GM19463 (cell line): ENCODE data around the gene EPS8L3.
"Not testable (repeated sequence)": the region's sequence is repeated elsewhere in the genome, so short reads cannot be mapped to it uniquely, and the experiment has no call there.

Source experiments
- ATAC-seq: cut with Tn5 transposase; IDR thresholded peaks from one replicate; pipeline ENCODE4 v1.9.1; 2021; ENCODE audit warnings: mild to moderate bottlenecking, moderate library complexity; ENCODE audit not compliant: unreplicated experiment

EPS8L3 gene

DNA sequence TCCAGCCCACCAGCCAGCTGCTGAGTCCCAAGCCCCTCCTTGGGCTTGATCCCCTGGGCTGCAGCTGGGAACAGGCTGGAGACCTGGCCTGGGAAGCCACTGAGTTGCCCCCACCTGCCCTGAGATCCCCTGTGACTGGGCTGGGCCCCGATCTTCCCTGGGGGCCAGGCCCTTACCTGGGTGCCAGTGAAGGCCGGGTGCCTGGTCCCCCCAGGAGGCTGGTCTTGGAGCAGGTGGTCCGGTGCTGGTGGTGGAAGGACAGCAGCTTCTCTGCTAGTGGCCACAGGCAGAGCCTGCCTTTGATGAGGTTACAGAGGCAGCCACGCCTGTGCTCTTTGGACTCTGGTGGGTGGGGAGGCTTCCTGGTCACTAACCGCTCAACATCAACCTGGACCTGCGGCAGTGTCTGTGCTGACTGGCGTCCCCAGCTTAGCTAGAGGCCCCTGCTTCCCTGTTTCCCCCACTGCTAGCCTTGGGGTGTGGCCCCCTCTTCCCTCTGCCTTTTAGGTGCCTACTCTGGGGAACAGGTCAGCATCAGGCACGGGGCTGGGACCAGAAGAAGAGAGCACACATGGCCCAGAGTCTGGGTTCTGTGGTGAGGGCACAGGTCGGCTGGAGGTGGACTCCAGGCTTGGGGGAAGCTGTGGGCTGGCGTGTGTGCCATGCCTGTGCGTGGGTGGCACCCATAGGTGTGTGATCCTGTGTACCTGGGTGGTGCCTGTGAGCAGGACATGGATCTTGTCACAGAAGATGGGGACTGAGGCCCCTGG is at the start of gene EPS8L3:
Gene EPS8L3, minus strand, starts transcription at position 278 of the 770 bp plus-strand sequence. CDS start 2,174 bp downstream, outside the sequence.
- no peak for ATAC-seq

DNA sequence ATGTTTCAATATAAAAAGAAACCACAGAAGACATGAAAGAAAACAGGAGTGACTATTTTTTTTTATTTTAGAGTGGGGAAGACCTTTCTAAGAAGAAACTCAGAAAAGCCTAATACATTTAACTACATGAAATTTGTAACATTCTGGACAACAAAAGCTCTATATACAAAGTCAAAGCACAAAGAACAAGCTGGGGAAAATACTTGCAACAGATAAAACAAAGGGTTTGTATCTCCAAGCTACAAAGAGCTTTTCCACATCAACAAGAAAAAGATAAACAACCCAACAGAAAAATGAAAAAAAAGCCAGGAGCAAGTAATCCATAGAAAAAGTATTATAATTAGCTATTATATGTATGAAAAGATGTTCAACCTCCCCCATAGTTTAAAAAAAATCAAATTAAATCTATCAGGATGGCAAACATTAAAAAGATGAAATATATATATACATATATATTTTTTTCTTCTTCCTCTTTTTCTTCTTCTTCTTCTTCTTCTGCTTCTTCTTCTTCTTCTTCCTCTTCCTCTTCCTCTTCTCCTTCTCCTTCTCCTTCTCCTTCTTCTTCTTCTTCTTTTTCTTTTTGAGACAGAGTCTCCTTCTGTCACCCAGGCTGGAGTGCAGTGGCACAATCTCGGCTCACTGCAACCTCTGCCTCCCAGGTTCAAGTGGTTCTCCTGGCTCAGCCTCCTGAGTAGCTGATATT is 49.1 kb upstream of the EPS8L3 start:
- ATAC-seq = no peak

DNA sequence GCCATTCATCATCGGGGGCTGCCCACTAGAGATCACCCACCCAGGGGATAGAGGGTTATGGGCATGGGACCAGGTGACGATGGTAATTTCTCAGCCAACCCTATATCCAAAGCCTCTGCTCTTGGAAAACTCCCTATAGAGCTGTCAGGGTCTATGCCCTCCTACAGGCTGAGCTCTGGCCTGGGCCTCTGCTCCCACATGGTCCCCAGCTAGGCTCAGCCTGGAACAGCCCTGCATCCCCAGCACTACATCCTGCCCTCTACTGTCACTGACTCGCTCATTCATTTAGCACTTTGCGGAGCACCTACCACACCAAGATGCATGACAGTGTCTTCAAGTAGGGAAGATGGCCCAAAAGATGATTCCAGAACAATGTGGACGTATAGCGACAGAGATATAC is 45.0 kb upstream of the EPS8L3 start:
- ATAC-seq = no peak

GRCh38 chr1:109807822-109808680 is 44.3 kb upstream of the EPS8L3 start:
- ATAC-seq = no peak

DNA sequence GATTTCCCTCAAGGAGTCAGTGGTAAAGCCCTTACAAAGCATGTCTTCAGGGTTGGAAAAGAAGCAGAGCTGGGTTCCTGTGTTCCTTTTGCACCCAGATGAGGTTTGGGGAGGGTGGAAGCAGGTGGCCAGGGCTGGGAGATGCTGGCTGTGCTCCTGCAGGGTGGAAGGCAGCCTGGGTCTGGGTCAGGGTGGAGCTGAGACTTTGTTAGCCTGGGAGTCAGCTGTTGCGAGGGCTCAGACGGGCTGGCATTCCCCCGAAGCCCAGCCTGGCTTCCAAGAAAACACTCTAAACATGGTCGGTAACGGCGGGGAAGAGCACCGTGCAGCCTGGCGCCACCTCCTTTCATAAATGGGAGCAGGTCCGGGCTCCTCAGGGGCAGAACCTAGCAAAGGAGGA is 43.7 kb upstream of the EPS8L3 start:
- no peak for ATAC-seq

DNA sequence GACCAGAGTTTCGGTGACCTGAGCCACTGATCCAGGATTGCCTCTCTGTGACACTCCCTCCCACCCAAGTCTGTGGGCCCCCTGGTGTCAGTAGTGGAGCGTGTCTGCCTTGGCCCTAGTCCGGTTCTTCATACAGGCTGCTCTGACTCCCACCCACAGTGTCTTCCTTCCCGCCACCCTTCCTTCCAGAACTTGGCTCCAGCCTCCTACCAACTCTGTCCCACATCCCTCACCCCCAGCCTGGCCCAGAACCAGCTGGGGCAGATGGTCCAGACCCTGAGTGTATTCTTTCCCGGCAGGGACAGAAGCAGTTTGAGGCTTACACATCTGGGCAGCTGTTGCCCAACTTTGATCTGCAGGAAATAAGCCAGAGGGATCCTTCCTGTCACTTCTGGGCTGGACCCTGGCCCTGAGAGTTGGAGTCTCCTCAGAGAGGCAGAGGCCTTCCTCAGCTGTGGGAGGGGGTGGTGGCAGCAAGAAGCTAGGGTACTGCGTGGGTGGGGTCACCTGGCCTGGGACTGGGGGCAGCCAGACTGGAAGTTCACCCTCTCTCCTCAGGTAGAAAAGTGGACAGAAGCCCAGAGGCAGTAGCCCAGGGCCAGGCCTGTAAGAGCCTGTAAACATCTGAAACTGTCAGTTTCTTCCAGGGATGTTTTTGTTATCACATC is 43.1 kb upstream of the EPS8L3 start:
- ATAC-seq = no peak

DNA sequence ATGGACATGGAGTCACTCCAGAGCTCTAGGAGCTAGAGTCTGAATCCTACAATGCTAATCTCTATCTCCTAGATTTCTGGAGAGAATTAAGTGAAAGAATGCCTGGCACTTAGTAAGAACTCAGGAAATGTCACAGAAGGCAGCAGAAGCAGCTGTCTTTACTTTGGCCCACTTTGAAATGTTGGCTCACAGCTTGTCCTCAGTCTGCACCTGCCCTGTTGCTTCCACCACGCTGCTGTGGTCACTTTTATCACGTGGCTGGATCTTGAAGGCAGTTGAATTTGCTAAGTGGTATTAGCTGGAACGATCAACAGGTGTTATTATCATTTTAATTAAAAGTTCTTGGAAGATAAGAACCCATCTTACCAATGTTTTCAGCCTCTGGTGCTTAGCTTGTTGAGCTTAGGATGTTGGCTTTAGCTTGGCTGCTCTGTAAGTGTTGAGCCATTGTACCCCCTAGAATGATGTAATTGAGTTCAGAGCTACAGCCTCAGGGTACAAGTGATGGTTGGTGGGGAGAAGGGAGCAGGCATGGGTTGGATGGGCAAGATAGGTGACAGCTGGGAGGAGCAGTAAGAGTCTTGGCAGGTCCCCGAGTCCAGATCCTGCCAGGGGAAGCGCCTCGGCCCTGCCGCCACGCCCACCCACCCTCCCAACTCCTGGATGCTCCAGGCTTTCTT is 41.9 kb upstream of the EPS8L3 start:
- ATAC-seq = no peak

- ATAC-seq = no peak
These were observed 40.9 kb upstream of the EPS8L3 start for GRCh38 chr1:109804660-109805059.

- no peak for ATAC-seq
These were observed 40.2 kb upstream of the EPS8L3 start for GRCh38 chr1:109803901-109804331.

DNA sequence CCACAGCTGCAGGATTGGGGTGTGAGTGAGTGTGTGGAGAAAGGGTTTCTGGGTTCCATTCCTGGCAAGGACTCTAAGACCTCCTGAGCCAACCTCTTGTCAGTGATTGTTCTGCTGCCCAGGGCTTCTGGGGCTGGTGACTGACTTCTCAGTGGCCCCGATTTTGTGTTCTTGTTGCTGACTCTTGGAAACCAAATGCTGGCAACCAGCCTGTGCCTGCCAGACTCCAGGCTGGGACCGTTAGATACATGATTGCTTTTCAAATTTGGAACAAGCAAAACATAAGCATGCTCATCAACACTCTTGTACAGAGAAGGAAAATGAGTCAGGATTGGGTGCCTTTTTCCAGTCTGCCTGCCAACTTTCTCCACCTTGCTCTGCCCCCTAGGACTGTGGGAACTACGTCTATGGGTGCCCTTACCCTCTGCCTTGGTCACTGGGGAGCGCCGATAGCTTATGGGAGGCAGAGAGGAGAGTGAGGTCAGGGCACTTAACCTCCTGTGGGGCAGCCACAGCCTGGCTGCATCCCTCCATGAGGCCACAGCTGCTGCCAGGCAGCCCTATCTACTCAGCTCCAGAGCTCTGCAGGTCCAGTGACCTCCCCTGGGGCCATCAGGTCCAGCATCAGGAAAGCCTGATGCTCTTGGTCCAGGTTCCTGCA is 39.3 kb upstream of the EPS8L3 start:
- ATAC-seq = no peak

GRCh38 chr1:109802136-109802900 is 38.6 kb upstream of the EPS8L3 start:
- ATAC-seq = no peak

DNA sequence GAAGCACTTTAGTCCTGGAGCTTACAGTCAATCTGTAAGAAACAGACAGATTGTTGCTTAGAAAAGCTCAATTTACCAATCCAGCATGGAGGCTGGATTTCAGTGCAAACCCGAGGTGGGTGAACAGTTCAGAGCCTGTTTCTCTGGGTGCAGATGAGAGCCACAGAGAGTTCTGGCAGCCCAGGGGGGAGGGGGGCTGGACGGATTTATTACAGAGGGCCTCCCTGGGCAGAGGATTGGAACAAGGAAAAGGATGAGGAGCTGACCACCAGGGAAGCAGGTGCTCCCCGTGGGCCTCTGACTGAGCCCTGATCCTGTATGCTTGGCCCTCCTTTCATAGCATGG is 38.0 kb upstream of the EPS8L3 start:
- ATAC-seq = no peak

DNA sequence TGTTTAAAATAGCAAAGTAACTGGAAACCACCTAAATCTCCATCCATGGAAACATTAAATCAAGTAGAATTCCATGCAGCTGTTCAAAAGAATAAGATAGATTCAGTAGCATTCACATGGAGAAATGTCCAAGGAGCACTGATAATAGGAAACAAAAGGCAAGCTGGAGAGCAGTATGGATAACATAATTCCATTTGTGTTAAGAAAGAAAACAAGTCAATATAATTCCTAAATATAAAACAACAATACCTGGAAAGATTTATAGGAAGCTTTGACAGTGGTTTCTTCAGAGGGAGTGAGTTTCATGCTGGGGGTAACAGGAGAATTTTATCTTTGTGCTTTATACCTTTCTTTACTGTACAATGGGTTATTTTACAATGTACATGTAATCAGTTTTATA is 36.6 kb upstream of the EPS8L3 start:
- ATAC-seq = no peak

- no peak for ATAC-seq
These were observed 35.7 kb upstream of the EPS8L3 start for GRCh38 chr1:109799445-109799844.

- ATAC-seq = not testable (repeated sequence)
These were observed 33.5 kb upstream of the EPS8L3 start for GRCh38 chr1:109797303-109797595.

DNA sequence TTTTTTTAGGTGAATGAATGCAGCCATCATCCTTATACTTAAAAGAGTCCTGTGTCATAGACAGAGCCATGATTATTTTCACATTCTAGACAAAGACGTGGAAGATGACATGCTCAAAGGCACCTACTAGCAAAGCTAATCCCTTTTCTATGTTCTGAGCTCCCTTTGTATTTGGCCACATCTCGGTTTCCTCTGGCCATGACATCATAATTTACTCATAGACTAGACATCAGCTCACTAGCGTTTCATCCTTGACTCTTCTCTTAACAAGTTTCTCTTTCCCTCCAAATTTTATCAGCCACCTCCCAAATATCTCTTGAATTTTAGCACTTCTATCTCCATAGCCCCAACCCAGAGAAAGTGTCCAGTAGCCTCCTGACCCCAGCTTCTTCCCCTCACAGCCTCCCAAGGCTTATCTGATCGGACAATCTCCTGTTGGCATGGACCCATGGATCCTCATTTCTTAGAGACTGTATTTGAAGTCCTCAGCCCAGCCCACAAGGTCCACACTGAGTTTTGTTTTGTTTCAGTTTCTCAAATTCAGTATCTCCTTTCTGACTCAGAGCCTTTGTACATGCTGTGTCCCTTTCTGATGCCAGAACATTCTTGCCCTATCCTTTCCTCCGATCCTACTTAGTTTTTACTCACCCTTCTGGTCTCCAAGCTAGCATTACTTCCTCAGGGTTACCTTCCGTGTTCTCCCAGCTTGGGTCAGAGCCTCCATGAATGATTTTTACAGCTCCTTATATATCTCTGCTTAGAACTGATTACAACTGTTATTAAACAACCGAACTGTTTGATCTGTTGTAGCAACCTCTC is 33.0 kb upstream of the EPS8L3 start:
- no peak for ATAC-seq

DNA sequence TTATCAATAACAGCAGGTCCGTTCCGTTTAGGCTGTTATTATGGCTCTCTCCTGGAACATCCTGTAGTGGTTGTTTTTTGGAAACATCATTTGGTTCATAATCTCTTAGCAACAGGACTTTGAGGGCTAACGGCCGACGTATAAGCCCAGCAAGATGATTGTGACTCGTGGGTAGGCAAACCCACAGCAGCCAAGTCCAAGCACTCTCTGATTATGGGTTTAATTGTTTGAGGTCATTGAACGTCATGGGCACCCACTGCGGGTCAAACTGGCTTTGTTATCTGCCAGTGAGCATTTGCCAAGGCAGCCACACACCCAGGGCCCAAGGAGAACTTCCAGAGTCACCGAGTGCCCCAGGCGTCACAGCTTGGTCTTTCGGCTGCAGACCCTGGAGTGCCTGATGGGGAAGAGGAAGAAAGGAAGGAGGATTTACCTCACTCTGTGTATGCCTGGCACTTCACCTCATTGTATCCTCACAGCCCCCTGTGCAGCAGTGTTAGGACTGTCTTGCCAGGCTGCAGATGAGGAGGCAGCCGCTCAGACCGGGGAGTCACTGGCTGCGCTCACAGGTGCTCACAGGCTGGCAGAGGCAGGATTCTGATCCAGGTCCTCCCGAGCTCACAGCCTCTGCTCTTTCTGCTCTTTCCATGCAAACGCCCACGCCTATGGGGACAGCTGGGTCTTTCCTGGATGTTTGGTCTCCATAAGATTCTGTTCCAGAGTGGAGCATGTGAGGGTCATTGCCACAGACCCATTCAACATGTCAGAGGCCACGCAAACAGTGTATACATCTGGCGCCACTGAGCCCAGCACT is 30.8 kb upstream of the EPS8L3 start:
- no peak for ATAC-seq
